ENCODE measurements around the gene ZNF784.
A peak's percentile ranks its signal among the peaks of the same experiment; 100 is the strongest.

The ZNF784 gene

DNA sequence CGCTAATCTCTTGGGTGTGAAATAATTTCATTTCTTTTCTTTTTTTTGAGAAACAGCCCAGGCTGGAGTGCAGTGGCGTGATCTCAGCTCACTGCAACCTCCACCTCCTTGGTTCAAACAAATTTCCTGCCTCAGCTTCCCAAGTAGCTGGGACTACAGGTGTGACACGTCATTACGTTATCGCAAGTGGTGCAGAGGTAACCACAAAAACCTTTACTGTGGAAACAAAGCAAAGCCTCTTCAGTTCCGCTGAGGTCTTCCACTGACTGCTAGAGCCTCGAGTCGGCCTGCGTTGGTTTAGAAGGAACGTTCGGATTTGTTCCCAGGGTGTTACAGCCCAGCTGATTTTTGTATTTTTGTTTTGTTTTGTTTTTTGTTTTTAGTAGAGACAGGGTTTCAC, 2.0 kb upstream of the ZNF784 start:
- no peak for TF ChIP-seq EZH2phosphoT487 (IDR thresholded peaks at IDR 0.05; ENCODE audit: low read depth)
- TF ChIP-seq, protein P1, sequence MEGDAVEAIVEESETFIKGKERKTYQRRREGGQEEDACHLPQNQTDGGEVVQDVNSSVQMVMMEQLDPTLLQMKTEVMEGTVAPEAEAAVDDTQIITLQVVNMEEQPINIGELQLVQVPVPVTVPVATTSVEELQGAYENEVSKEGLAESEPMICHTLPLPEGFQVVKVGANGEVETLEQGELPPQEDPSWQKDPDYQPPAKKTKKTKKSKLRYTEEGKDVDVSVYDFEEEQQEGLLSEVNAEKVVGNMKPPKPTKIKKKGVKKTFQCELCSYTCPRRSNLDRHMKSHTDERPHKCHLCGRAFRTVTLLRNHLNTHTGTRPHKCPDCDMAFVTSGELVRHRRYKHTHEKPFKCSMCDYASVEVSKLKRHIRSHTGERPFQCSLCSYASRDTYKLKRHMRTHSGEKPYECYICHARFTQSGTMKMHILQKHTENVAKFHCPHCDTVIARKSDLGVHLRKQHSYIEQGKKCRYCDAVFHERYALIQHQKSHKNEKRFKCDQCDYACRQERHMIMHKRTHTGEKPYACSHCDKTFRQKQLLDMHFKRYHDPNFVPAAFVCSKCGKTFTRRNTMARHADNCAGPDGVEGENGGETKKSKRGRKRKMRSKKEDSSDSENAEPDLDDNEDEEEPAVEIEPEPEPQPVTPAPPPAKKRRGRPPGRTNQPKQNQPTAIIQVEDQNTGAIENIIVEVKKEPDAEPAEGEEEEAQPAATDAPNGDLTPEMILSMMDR (IDR thresholded peaks at IDR 0.05; ENCODE audit: low read depth, low read length) = no peak
- Histone ChIP-seq H3K79me2 (ENCODE audit: low read length) (no peaks in the 10 kb centered on the region), H3K4me3 (ENCODE audit: low read length) (0 out of 2 replicates have a peak overlapping the region, but pooled peaks have one; percentile 20), H2AFZ (ENCODE audit: low read depth, low read length) (no peak overlapping the region), H3K9me3 (ENCODE audit: insufficient read depth, low read length) (no peaks in the 10 kb centered on the region), H4K20me1 (ENCODE audit: insufficient read depth, low read length) (no peaks in the 10 kb centered on the region), H3K4me2 (ENCODE audit: low read length) (peak overlapping the region; percentile 47), H3K27me3 (ENCODE audit: low read depth, low read length) (no peaks in the 10 kb centered on the region), H3K4me1 (ENCODE audit: low read length) (peaks cover 20% of the 10 kb centered on the region), H3K27ac (ENCODE audit: low read length) (no peak overlapping the region), H3K9ac (ENCODE audit: low read length) (no peak overlapping the region), H3K36me3 (replicated peaks; ENCODE audit: low read depth, low read length) (no peaks in the 10 kb centered on the region)

DNA sequence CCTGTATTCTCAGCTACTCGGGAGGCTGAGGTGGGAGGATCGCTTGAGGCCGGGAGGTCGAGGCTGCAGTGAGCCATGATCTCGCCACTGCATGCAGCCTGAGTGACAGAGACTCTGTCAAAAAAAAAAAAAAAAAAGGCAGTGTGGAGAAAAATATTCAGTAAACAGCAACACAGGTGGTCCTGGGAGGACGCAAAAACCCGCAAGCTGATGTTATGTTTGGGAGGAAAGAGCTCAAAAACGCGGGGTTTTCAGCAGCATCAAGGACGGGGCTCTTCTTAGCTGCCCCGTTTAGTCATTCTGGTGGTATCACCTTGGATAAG, 599 bp upstream of the ZNF784 start:
- H2AFZ ChIP-seq (ENCODE audit: low read depth, low read length) = peak overlapping the region; percentile 89
- TF ChIP-seq, protein P1 (IDR thresholded peaks at IDR 0.05; ENCODE audit: low read depth, low read length) = no peak
- no peak for TF ChIP-seq EZH2phosphoT487 (IDR thresholded peaks at IDR 0.05; ENCODE audit: low read depth)
- H3K9ac ChIP-seq (ENCODE audit: low read length) = peak overlapping the region; percentile 76; the same call in 1 of the 2 replicates
- no peaks in the 10 kb centered on the region for H3K79me2 ChIP-seq (ENCODE audit: low read length)
- H3K4me3 ChIP-seq (ENCODE audit: low read length) = peak overlapping the region; percentile 81
- H3K4me2 ChIP-seq (ENCODE audit: low read length) = peak overlapping the region; percentile 83
- no peak overlapping the region for H3K27ac ChIP-seq (ENCODE audit: low read length)
- no peaks in the 10 kb centered on the region for H4K20me1 ChIP-seq (ENCODE audit: insufficient read depth, low read length)
- H3K9me3 ChIP-seq (ENCODE audit: insufficient read depth, low read length) = no peaks in the 10 kb centered on the region
- H3K27me3 ChIP-seq (ENCODE audit: low read depth, low read length) = no peaks in the 10 kb centered on the region
- peaks cover 20% of the 10 kb centered on the region for H3K4me1 ChIP-seq (ENCODE audit: low read length)
- peaks cover 9% of the 10 kb centered on the region for H3K36me3 ChIP-seq (replicated peaks; ENCODE audit: low read depth, low read length)

DNA sequence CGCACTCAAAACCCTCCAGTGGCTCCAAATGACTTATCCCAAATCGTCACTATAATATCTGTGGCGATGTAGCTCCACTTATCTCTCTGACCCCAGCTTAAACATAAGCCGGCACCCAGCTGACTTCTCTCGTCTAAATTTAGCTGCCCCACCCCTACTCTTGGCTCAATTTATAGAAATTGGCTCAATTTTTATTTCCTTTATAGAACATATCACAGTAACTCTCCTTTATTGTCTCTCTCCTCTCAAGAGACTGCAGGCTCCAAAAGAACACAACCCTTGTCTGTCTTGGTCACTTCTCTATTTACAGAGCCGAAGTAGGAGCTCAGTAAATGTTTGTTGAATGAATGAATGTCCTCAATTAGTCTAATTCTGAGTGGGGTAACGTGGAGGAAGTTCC, 805 bp downstream of the ZNF784 start:
- 0 out of 2 replicates have a peak, but pooled peaks cover 3% of the 10 kb centered on the region for H4K20me1 ChIP-seq (ENCODE audit: insufficient read depth, low read length)
- H3K4me1 ChIP-seq (ENCODE audit: low read length) = peaks cover 20% of the 10 kb centered on the region
- H3K36me3 ChIP-seq (replicated peaks; ENCODE audit: low read depth, low read length) = peaks cover 12% of the 10 kb centered on the region
- no peak overlapping the region for H3K27ac ChIP-seq (ENCODE audit: low read length)
- H3K9ac ChIP-seq (ENCODE audit: low read length) = no peak overlapping the region
- peak overlapping the region; percentile 44 for H3K4me2 ChIP-seq (ENCODE audit: low read length)
- H2AFZ ChIP-seq (ENCODE audit: low read depth, low read length) = no peak overlapping the region
- no peak for TF ChIP-seq EZH2phosphoT487 (IDR thresholded peaks at IDR 0.05; ENCODE audit: low read depth)
- TF ChIP-seq, protein P1 (IDR thresholded peaks at IDR 0.05; ENCODE audit: low read depth, low read length) = no peak
- H3K27me3 ChIP-seq (ENCODE audit: low read depth, low read length) = no peaks in the 10 kb centered on the region
- peak overlapping the region; percentile 81 for H3K4me3 ChIP-seq (ENCODE audit: low read length)
- no peaks in the 10 kb centered on the region for H3K9me3 ChIP-seq (ENCODE audit: insufficient read depth, low read length)
- no peaks in the 10 kb centered on the region for H3K79me2 ChIP-seq (ENCODE audit: low read length)

DNA sequence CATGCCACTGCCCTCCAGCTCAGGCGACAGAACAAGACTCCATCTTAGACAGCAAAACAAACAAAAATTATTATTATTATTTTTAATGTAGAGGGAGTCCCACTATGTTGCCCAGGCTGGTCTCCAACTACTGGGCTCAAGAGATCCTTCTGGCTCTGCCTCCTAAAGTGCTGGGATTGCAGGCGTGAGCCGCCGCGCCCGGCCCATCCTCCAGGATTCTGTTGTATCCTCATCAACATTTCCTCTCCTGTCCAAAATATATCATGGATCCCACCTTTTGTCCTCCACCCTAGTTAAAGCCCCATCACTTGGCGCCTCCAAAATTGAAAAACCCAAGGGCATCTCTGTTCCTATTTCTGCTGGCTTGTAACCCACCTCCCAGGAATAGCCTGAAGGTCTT, 1.2 kb downstream of the ZNF784 start:
- H3K9me3 ChIP-seq (ENCODE audit: insufficient read depth, low read length) = no peaks in the 10 kb centered on the region
- no peak overlapping the region for H2AFZ ChIP-seq (ENCODE audit: low read depth, low read length)
- H3K9ac ChIP-seq (ENCODE audit: low read length) = no peak overlapping the region
- TF ChIP-seq EZH2phosphoT487 (IDR thresholded peaks at IDR 0.05; ENCODE audit: low read depth) = no peak
- TF ChIP-seq, protein P1 (IDR thresholded peaks at IDR 0.05; ENCODE audit: low read depth, low read length) = no peak
- no peak overlapping the region for H3K4me2 ChIP-seq (ENCODE audit: low read length)
- H3K4me1 ChIP-seq (ENCODE audit: low read length) = peaks cover 20% of the 10 kb centered on the region
- H4K20me1 ChIP-seq (ENCODE audit: insufficient read depth, low read length) = 0 out of 2 replicates have a peak, but pooled peaks cover 3% of the 10 kb centered on the region
- no peak overlapping the region for H3K27ac ChIP-seq (ENCODE audit: low read length)
- H3K79me2 ChIP-seq (ENCODE audit: low read length) = no peaks in the 10 kb centered on the region
- no peak overlapping the region for H3K4me3 ChIP-seq (ENCODE audit: low read length)
- peaks cover 12% of the 10 kb centered on the region for H3K36me3 ChIP-seq (replicated peaks; ENCODE audit: low read depth, low read length)
- no peaks in the 10 kb centered on the region for H3K27me3 ChIP-seq (ENCODE audit: low read depth, low read length)
